GM10266 (cell line): ENCODE data around the gene KIF25.
"Not testable (repeated sequence)": the region's sequence is repeated elsewhere in the genome, so short reads cannot be mapped to it uniquely, and the experiment has no call there.

Experiments
- DNase-seq: peaks from one replicate; pipeline ENCODE4 v3.0.0; 2012; ENCODE audit errors: extremely low spot score
- TF ChIP-seq, protein P1 (sequence below): IDR thresholded peaks from 2 replicates; pipeline ENCODE4 v1.5.1; 2012; ENCODE audit warnings: mild to moderate bottlenecking, low read depth; ENCODE audit not compliant: control insufficient read depth, insufficient read depth; ENCODE audit errors: missing control alignments

Gene KIF25

GRCh38 chr6:168072261-168072660 is 74.8 kb downstream of the KIF25 start:
- TF ChIP-seq, protein P1, sequence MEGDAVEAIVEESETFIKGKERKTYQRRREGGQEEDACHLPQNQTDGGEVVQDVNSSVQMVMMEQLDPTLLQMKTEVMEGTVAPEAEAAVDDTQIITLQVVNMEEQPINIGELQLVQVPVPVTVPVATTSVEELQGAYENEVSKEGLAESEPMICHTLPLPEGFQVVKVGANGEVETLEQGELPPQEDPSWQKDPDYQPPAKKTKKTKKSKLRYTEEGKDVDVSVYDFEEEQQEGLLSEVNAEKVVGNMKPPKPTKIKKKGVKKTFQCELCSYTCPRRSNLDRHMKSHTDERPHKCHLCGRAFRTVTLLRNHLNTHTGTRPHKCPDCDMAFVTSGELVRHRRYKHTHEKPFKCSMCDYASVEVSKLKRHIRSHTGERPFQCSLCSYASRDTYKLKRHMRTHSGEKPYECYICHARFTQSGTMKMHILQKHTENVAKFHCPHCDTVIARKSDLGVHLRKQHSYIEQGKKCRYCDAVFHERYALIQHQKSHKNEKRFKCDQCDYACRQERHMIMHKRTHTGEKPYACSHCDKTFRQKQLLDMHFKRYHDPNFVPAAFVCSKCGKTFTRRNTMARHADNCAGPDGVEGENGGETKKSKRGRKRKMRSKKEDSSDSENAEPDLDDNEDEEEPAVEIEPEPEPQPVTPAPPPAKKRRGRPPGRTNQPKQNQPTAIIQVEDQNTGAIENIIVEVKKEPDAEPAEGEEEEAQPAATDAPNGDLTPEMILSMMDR: no peak
- no peak for DNase-seq

- DNase-seq: no peak
- TF ChIP-seq, protein P1: no peak
These were observed 75.3 kb downstream of the KIF25 start for GRCh38 chr6:168072730-168073129.

DNA sequence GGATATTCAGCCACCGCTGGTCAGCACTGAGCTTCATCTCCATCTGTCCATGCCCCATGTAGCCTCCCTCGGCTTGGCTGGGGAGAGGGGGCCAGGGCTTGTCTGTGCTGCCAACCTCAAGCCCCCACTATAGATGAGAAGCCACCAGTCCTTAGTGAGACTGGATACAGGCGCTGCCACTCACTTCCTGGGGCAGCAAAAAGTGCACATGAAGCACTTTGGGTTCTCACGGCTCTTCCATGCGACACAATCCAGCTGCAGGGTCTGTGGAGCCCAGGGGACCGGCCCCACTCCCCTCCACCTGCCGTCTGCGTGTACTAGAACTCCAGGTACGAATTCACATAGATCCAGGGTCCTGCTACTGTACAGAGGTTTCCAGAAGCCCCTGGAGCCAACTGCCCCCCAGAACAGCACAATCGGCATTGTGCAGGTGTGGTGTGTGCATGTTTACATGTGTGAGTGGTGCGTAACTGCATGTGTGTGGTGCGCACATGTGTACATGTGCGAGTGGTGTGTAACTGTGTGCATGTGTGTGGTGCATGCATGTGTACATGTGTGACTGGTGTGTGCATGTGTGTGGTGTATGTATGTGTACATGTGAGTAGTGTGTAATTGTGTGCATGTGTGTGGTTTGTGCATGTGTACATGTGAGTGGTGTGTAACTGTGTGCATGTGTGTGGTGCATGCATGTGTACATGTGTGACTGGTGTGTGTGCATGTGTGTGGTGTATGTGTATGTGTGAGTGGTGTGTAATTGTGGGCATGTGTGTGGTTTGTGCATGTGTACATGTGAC is 76.7 kb downstream of the KIF25 start:
- no peak for DNase-seq
- TF ChIP-seq, protein P1: no peak

- no peak for DNase-seq
- TF ChIP-seq, protein P1: no peak
These were observed 77.7 kb downstream of the KIF25 start for GRCh38 chr6:168075216-168075615.

- TF ChIP-seq, protein P1: no peak
- DNase-seq: no peak
These were observed 78.3 kb downstream of the KIF25 start for GRCh38 chr6:168075787-168076202.

GRCh38 chr6:168077401-168077800 is 79.9 kb downstream of the KIF25 start:
- DNase-seq: not testable (repeated sequence)

DNA sequence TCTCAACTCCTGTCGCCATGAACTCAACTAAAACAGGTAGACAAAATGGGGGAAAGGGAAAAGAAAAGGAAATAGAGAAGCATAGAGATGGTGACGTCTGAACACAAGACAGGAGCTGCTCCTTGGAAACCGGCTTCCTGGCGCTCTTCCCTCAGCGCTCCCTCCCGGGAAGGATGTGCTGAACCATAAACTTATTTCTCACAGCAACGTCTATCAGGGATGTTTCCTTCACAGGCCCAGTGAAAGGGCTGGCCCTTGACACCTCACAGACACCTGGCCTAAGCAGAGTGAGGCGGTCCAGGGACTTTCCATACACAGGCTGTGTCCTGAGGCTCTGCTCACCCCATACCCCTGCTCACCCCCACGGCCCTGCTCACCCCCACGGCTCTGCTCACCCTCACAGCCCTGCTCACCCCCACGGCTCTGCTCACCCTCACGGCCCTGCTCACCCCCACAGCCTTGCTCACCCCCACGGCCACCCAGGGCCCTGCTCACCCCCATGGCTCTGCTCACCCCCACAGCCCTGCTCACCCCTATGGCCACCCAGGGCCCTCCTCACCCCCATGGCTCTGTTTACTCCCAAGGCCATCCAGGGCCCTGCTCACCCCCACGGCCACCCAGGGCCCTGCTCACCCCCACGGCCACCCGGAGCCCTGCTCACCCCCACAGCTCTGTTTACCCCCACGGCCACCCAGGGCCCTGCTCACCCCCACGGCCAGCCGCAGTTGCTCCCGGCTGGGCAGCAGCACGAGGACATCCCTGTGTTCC is 80.9 kb downstream of the KIF25 start:
- DNase-seq: no peak
- TF ChIP-seq, protein P1: no peak
